HG02759 (cell line): Measurements from ENCODE around the gene LY6G5C.

Source experiments
- ATAC-seq: cut with Tn5 transposase; IDR thresholded peaks from one replicate; pipeline ENCODE4 v1.9.1; 2021; ENCODE audit warnings: mild to moderate bottlenecking, moderate library complexity; ENCODE audit not compliant: unreplicated experiment

LY6G5C gene

DNA sequence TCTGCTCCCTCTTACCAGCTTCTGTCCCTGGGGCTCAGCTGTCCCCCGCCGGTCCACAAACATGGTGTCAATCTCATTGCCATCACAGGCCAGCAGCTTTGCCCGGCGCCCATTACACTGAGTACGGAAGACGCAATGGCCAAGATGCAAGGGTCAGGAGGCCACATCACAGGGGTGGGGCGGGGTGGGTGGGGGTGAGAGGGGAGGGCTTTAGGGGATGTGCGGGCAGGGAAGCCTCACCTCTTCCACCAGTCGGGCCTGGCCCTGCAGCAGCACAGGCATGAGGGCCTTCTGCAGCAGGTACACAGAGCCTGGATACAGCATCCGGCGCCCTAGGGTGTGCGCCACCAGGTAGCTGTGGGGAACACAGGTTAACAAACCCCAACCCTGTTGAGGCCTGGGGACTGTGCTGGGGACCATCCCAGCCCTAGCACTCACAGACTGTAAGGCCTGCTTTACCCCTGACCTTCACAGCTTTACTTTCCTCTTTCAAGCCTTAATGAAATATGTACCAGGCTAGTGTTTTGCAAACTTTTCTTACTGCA lies 10.8 kb upstream of the LY6G5C start:
- no peak for ATAC-seq

DNA sequence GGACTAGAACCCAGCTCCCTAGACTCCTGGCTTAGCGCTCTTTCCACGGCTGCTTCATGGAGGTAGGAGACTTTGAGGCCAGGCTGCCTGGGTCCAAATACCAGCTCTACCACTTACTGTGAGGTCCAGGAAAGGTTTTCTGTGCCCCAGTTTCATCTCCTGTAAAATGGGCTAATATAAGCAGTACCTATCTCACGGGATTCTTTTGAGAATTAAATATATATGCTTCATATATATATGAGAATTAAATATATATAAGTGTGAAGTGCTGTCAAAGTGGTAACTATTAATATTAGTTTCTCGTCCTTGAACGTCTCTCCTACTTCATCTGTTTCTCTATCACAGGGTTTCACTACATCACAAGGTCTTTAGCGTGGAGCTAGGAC lies 10.2 kb upstream of the LY6G5C start:
- no peak for ATAC-seq

DNA sequence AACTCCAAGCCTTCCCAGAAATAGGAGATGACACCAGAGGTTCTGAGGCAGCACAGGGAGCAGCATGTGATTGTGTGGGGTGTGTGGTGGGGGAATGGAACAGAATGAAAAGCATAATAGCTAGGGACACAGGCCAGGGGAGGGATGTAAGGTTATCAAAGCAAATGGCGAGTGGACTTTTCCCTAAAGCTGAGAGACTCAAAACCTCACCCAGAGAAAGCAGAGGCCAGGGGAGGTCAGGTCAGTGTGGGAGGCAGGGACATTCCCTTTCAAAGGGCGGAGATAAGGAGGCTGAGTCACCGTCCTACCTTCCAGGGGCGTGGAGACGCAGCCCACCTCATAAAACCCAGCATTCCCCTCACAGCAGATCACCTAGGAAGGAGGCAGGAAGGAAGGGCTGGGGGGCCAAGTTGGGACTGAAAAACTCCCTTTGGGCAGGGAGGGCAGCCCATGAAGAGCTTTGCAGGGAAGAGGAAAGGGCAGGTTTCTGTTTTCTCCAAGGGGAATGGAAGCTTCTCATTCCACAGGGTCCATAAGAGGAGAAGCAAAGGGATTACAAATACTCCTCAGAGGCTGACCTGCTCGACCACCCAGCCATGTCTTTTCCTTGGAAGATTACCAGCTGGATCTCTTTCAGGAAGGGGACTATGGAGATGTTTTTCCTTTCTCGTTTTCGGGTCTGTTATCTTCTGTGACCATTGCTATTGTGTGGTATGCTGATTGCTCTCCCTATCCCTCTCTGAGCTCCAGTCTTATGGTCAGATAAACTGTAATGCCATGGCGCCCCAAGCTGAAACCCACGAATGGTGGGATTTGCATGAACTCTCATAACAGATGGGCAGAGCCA lies 9.6 kb upstream of the LY6G5C start:
- ATAC-seq: no peak

DNA sequence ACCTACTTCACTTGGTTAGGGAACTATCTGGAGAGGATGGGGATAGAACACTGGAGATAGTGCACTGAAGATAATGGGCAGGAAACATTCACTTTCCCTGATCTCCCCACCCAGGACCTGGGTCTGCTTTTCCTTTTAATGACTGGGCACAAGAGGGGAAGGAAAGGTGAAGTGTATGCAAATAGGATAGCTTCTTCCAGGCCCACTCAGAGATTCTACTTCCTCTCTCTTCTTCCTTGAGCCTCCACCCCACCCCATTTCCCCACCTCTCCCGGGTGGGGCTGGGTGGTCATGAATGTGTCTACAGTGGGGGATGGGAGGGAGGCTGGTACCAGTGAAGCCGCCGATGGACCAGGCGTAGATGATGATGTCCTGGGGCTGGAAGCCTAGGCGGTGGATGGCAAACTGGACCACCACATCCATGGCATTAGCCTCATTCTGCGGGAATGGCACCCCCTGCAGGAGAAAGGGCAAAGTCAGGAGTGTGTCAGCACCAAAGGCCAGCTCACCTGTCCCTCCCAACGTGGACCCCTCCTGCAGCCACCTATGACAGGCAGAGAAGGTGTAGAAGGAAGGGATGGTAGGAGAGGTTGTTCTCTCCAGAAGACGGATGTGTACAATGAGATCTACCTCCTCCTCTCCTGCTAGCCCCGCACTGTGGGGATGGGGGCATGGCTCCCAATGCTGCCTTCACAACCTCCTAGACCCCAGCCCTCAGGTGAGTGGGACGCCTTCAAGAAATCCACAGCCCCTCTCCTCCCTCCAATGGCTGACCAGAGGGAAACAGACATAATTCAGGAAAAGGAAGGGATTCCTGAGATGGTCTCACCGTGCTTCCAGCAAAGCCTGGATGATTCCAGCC lies 8.6 kb upstream of the LY6G5C start:
- no peak for ATAC-seq

DNA sequence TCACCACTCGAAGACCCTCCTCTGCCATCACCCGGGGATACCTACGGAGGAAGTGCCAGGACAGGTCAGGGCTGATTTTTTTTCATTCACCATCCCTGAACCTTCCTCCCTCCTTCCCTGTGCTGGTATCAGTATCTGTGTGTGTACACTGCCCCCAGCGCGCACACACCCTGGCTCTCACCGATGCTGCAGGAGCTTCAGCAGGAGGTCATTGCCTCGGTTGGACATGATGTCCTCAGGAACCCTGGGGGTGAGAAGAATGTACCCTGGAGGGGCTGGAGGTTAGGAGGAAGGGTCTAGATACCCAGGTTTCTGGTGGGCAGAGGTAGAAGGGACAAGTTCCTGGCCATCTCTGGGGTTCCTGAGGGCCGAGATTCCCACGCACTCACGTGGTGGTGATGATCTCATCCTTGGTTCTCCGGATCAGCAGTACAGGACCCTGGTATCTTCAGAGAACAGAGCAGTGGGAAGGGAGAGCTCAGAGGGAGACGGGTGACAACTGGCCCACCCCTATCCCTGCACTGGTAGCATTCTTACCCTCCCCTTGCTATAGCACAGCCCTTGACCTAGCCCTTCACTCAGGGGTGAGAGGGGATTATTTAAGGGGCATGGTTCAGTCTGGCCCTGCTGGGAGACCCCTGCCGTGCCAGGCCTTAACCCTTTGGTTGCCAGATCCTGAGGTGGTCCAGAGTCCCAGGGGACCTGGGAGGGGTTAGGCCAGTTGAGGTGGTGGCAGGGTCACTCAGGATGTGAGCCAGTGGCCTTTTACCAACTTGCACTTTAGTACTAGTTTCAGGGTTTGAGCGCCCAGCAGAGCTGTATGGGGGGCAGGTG lies 7.2 kb upstream of the LY6G5C start:
- ATAC-seq: no peak

DNA sequence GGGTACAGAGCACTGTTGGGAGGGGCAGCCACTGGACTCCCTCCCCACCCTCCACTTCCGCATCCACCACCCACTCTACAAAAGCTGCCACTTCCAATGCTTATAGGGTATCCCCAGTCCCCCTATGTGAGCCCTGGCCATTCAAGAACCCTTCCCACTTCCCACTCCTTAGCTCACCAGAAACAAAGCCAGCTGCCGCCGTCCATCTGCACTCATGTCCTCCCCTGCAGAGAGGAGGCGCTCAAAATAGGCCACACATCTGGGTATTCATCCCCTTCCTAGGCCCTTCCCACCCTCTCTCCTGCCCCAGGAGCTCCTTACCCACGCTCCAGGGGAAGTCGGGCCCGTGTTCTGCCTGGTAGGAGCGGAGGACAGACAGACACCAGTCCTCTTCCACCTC lies 6.5 kb upstream of the LY6G5C start:
- no peak for ATAC-seq

DNA sequence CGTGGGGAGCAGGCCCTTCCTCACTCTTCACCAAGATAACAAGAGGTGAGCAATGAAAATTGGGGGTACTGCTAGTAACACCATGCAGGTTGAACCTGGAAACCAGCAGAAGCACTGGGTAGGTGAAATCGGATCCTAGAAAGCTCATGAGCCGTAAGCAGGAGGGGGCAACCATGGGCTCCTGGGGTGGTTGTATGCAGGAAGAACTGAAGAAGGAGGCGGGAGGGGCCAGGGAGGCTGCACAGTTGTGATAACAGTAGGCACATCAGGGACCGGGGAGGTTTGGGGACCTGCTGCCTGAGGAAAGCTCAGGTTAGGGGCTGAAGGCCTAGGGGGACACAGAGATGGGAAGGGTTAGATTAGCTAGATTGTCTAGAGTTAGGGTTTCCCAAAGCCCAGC lies 5.6 kb upstream of the LY6G5C start:
- no peak for ATAC-seq

DNA sequence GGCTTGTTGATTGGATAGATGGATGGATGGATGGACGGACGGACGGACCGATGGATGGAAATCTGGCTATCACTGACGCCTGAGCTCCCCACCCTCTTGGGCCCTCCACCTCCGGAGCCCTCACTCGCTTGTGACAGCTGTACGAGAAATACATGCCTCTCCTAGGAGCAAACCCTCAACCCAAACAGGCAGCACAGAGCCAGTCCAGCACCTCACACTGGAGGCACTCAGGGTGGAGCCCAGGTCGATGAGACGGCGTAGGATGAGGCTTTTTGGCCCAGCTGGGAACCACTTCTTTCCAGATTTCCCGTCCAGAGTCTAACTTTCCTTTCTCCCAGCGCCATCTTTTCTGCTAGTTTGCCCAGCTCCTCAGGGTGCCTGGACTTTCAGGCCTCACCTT lies 2.7 kb upstream of the LY6G5C start:
- ATAC-seq: no peak

DNA sequence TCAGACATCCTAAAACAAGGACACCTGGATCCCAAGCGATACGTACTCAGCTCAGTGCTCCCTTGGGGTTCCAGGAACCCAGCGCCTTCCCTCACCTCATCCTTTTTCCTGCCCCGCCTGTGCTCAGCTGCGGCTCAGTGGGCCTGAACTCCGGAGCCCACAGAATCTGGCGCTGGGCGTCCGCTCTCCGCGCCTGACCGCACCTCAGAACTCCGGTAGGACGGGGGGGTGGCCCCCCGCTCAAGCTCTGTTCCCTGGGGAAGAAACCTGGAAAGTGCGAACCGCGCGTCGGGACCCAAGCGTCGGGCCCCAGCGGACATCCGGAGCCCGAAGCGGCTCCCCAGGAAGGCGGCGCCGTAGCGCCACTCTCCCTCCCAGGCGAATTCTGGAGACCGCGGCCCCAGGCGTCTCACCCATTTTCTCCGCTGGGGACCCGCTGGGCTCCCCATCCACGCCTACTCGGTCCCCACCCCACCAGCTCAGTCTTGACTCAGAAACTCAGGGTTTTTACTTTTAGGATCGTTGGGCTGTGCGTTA lies 336 bp upstream of the LY6G5C start:
- ATAC-seq: no peak

DNA sequence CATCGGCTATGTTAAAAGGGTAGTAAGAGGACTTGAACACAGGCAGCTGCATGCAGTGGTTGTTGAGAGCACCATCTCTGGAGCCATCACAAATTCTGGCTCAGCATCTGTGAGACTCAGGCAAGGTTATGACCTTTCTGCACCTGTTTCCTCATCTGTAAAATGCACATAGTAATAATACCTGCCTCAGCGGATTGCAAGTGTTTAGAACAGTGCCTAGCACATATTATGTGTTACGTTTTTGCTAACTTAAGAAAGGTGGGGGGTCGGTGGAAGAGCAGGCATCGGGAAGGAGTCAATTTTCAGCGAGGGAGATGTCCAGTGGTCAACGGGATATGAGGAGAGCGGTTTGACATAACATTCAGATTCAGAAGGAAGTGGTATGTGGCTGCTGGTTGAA lies 2.9 kb downstream of the LY6G5C start:
- no peak for ATAC-seq

DNA sequence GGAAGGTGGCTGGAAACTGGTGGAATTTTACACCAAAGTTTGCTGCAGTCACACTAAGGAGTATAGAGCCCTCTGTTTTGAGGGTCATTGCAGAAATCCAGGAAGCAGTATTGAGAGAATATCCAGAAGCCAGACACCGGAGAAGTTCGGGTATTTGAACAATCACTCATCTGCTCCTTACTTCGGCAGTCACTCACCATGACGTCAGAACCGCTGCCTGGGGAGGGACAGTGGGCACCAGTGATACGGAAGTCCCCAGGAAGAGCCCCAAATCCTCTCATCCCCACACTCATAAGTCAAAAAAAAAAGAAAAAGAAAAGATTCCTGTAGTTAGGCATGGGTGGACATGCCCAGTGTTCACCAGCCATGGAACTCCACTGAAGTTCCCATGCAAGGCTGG lies 4.0 kb downstream of the LY6G5C start:
- ATAC-seq: no peak

DNA sequence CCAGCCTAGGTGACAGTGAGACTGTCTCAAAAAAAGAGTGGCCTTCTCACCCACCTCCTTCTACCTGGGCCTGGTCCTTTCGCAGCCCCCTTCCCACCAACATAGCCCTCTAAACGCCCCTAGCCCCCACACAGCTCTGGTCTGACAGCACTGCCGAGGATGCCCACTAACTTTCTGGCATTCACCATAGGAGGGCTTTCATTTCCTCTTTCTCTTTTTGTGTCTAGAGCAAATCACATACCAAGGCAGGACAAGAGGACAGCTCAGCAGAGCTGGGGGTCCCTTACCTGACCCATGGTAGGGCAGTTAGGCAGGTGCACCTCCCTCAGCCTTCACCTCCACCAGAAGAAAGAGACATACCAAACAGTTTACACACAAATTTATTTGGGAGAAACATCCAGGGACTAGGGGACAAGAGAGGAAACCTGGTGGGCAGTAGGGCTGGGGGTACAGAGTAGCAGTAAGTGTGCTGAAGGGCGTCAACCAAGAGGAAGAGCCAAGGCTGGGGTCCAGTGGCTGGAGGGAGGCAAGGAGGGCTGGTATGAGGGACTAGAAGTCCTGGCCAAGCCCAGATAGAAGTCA lies 4.5 kb downstream of the LY6G5C start:
- no peak for ATAC-seq

DNA sequence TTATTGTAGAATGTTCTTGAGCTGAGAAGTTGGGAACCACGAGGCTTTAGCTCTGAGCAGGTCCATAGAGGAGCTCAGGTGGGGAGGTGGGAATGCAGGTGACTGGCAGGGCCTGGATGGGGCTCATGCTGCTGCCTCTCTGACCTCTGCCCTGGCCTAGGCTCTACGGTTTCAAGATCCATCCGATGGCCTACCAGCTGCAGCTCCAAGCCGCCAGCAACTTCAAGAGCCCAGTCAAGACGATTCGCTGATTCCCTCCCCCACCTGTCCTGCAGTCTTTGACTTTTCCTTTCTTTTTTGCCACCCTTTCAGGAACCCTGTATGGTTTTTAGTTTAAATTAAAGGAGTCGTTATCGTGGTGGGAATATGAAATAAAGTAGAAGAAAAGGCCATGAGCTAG lies 11.2 kb downstream of the LY6G5C start, which contains the start of gene LY6G5B:
TSS of gene LY6G5B (plus strand) at position 301 of the 400 bp plus-strand sequence. CDS start 975 bp downstream, outside the sequence.
- ATAC-seq: no peak

DNA sequence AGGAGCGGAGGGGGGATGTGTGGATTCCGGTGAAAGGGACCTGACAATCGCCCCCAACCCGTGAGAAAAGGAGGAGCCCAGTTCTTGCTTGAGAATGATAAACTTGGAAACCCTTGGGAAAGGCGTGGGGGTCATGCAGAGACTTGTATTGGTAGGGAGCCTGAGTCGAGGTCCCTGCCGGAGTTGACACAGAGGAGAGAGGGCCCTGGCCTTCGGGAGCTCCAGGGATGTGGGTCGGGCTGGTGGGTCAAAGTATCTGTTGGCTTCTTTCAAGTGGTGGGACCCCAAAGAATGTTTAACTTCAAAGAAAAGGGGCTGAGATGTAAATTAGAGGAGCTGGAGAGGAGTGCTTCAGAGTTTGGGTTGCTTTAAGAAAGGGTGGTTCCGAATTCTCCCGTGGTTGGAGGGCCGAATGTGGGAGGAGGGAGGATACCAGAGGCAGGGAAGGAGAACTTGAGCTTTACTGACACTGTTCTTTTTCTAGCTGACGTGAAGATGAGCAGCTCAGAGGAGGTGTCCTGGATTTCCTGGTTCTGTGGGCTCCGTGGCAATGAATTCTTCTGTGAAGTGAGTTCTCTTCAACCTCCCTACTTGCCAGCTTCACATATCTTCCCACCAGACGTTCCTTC lies 14.4 kb downstream of the LY6G5C start:
- ATAC-seq: no peak

DNA sequence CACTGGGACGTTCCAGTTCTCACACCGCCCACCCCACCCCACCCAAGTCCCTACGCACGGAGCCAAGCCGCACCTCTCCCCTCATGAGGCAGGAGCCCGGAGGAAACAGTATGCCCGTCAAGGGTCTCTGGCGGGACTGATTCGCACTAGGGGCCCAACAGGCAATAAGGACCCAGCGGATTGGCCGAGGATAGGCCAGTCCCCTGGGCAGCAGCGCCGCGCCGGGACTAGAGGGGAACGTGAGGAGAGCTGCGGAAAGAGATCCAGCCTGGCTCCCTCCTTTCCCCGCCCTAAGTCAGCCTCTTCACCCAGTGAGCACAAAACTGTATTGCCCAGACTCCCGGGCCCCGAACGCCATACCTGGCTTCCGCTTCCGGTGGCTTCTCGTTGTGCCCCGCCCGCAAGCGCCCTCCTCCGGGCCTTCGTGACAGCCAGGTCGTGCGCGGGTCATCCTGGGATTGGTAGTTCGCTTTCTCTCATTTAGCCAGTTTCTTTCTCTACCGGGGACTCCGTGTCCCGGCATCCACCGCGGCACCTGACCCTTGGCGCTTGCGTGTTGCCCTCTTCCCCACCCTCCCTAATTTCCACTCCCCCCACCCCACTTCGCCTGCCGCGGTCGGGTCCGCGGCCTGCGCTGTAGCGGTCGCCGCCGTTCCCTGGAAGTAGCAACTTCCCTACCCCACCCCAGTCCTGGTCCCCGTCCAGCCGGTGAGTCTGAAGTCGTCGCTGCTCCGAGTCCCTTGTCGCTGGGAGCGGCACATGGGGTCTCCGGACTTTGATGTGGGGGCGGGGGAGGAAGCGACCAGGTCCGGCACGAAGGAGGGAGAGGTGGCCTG lies 15.1 kb downstream of the LY6G5C start, which contains the start of gene CSNK2B:
TSS of gene CSNK2B (plus strand) at position 580 of the 836 bp plus-strand sequence. CDS start 752 bp downstream, outside the sequence.
- ATAC-seq: peak; percentile 80

DNA sequence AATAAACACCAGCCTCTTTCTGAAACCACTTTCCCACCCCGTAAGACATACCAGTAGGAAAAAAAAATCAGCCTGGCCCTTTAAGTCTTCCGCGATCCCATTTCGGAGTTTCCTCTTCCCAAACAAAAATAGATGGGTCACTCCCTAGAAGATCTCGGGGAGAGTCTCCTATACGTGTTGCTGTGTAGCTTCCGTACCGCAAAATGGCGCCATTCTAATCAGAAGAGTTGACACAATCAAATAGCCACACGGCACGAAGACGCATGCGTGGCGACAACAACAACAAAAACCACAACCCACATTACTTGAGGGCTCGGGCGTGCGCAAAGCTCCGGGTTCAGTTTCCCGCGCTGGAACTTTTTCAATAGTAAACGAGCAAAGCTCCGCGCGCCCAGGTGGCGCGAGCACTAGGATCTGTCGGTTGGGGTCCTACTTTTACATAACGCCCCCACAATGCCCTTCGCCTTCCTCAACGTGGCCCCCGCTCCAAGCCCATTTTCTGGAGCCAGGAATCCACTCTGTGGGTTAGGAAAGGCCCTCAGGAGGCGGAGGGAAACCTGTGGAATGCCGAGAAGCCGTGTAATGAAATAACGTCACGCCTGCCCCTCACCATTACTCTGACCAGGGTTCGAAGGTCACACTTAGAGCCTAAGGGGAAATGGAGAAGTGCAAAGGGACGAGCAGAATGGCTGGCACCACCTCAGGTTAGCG lies 15.9 kb downstream of the LY6G5C start, which contains the start of gene GPANK1:
TSS of gene GPANK1 (minus strand) at position 208 of the 711 bp plus-strand sequence. CDS start 519 bp downstream, outside the sequence.
- peak; percentile 30 for ATAC-seq

DNA sequence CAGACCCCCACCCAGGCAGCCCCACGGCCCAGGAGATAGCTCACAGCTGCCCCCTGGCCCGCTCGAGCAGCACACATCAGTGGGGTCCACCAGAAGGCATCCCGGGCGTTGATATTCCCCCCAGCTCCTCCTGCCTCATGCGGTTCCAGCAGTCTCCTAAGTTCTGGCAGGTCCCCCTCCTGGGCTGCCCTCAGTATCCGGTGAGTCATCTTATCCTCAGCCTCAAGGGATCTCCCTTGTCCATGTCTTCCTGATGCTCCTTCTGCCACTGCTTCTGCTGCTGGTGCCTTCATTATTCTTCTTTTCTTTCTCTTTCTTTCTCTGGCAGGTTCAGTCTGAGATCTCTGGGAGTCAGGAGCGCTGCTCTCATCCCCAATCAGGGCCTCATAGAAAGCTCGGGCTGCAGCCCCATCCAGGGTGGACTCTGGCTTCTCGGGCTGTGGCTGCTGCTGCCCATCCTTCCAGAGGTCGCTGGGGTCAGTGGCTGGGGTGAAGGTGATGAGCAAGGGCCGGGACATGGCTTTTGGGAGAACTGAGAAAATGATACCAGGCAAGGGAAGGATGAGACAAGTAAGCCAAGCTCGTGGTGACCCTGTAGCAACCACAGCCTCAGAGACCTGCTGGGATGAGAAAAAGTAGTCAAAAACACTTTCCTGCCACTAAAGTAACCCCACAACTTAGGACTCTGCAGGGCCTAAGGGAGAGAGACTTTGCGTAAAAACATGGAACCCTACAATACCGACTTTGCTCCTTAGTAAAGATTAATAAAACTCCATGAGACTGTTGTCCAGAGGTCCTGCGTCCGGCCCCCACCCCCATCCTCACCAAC lies 16.7 kb downstream of the LY6G5C start:
- no peak for ATAC-seq
